ENCODE measurements around the gene SLC35F2.
"Not testable (repeated sequence)": the region's sequence is repeated elsewhere in the genome, so short reads cannot be mapped to it uniquely, and the experiment has no call there.

The SLC35F2 gene

GRCh38 chr11:107842412-107843100, 16.0 kb downstream of the SLC35F2 start:
- no peak for DNase-seq (ENCODE audit: extremely low read depth in 1 of 2, low read depth in 1 of 2)

GRCh38 chr11:107840129-107840484, 18.5 kb downstream of the SLC35F2 start:
- DNase-seq (ENCODE audit: extremely low read depth in 1 of 2, low read depth in 1 of 2) = no peak

- DNase-seq (ENCODE audit: extremely low read depth in 1 of 2, low read depth in 1 of 2) = no peak
Observed at GRCh38 chr11:107836851-107837250, 21.7 kb downstream of the SLC35F2 start.

GRCh38 chr11:107834995-107835394, 23.6 kb downstream of the SLC35F2 start:
- DNase-seq (ENCODE audit: extremely low read depth in 1 of 2, low read depth in 1 of 2) = no peak

GRCh38 chr11:107833926-107834325, 24.7 kb downstream of the SLC35F2 start:
- not testable (repeated sequence) for DNase-seq (ENCODE audit: extremely low read depth in 1 of 2, low read depth in 1 of 2)

DNA sequence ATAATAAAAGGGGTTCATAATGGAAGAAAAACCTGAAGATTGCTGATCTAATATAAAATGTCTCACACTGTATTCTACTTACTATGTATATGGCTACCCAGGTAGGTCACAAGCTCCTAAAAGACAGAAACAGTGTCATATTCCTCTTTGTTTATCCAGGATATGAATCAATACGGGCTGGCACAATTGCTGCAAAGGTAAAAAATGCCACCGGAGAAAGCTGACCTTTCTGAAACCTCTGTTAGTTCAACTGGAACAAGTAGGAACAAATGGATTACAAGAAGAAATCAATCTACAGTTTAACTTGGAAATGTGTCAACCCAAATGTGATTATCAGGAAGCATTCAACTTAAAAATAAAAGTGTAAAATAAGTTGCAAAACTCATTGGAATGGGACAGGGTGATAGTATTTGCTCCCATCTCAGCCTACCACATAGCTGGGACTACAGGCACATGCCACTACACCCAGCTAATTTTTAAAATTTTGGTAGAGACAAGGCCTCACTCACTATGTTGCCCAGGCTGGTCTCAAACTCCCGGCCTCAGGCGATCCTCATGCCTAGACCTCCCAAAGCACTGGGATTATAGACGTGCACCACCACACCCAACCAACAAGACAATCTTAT, 27.6 kb downstream of the SLC35F2 start:
- DNase-seq (ENCODE audit: extremely low read depth in 1 of 2, low read depth in 1 of 2) = no peak

GRCh38 chr11:107827041-107827440, 31.5 kb downstream of the SLC35F2 start:
- no peak for DNase-seq (ENCODE audit: extremely low read depth in 1 of 2, low read depth in 1 of 2)

- no peak for DNase-seq (ENCODE audit: extremely low read depth in 1 of 2, low read depth in 1 of 2)
Observed at GRCh38 chr11:107825875-107826274, 32.7 kb downstream of the SLC35F2 start.

DNA sequence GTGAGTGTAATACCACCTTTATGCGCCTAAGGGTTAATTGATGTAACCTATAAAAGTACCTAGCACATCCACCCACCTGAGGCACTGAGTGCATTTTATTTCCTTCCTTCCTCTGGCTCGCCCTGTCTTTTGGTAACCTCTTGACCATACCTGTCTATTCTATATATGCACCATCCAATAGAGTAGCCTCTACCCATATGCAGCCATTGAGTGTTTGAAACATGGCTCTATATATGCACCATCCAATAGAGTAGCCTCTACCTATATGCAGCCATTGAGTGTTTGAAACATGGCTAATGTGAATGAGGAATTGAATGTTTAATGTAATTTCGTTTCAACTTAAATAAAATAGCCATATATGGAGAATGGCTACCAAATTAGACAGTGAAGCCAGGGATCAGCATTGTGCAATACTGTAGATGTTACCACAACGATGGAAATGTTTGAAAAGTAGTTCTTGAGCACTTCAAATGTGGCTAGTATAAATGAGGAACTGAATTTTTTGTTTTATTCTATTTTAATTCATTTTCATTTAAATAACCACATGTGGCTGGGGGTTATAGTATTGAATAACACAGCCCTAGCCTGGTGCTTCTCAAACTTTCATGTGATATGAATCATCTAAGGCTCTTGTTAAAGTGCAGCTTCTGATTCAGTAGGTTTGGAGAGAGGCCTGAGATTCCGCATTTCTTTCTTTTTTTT, 33.8 kb downstream of the SLC35F2 start:
- no peak for DNase-seq (ENCODE audit: extremely low read depth in 1 of 2, low read depth in 1 of 2)

- no peak for DNase-seq (ENCODE audit: extremely low read depth in 1 of 2, low read depth in 1 of 2)
Observed at GRCh38 chr11:107821199-107821927, 37.2 kb downstream of the SLC35F2 start.

- no peak for DNase-seq (ENCODE audit: extremely low read depth in 1 of 2, low read depth in 1 of 2)
Observed at GRCh38 chr11:107819361-107820014, 39.1 kb downstream of the SLC35F2 start.

- no peak for DNase-seq (ENCODE audit: extremely low read depth in 1 of 2, low read depth in 1 of 2)
Observed at GRCh38 chr11:107818491-107818890, 40.1 kb downstream of the SLC35F2 start.

DNA sequence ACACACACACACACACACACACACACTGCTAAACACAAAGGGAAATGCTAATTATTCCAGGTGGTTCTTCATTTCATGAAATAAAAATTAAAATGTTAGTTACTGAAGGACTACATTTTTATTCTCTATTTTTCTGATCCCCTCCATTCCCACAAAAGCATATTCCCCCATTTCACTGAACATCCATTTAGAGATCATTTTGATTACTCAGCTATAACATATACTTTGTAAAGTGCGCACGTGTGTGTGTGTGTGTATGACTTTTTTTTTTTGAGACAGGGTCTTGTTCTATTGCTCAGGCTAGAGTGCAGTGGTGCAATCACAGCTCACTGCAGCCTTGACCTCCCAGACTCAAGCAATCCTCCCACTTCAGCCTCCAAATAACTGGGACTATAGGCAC, 42.6 kb downstream of the SLC35F2 start:
- no peak for DNase-seq (ENCODE audit: extremely low read depth in 1 of 2, low read depth in 1 of 2)

GRCh38 chr11:107810875-107811274, 47.7 kb downstream of the SLC35F2 start:
- DNase-seq (ENCODE audit: extremely low read depth in 1 of 2, low read depth in 1 of 2) = no peak

- no peak for DNase-seq (ENCODE audit: extremely low read depth in 1 of 2, low read depth in 1 of 2)
Observed at GRCh38 chr11:107808521-107808920, 50.1 kb downstream of the SLC35F2 start.

GRCh38 chr11:107804971-107805370, 53.6 kb downstream of the SLC35F2 start:
- DNase-seq (ENCODE audit: extremely low read depth in 1 of 2, low read depth in 1 of 2) = no peak

GRCh38 chr11:107804211-107804610, 54.4 kb downstream of the SLC35F2 start:
- no peak for DNase-seq (ENCODE audit: extremely low read depth in 1 of 2, low read depth in 1 of 2)

- no peak for DNase-seq (ENCODE audit: extremely low read depth in 1 of 2, low read depth in 1 of 2)
Observed at GRCh38 chr11:107801641-107802040, 56.9 kb downstream of the SLC35F2 start.

DNA sequence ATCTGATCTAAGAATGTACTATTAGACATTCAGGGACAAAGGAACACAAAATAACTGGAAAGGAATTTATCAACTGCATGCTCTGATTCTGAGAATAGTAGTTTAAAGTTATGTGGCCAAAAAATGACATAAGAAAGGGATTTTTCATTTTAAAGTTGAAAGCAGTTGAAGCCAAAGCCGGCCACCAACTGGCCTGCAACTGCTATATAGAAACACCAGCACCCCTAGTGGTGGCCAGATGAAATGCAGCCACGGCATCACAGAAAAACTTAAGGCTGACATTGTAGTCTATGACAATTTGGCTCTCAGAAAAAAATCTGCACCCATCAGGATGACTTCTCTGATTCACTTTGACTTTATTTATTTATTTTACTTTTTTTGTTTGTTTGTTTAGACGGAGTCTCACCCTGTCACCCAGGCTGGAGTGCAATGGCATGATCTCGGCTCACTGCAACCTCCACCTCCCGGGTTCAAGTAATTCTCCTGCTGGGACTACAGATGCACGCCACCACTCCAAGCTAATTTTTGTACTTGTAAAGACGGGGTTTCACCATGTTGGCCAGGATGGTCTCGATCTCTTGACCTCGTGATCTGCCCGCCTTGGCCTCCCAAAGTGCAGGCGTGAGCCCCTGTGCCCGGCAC, 59.2 kb downstream of the SLC35F2 start:
- peak; percentile 19 to 49 for DNase-seq (ENCODE audit: extremely low read depth in 1 of 2, low read depth in 1 of 2)

GRCh38 chr11:107792049-107792443, 66.5 kb downstream of the SLC35F2 start:
- DNase-seq (ENCODE audit: extremely low read depth in 1 of 2, low read depth in 1 of 2) = no peak
